HG03139 (cell line): ENCODE measurements around the gene KRTAP9-6.

ENCODE experiments used
- ATAC-seq: cut with Tn5 transposase; IDR thresholded peaks from one replicate; pipeline ENCODE4 v1.9.1; 2021; ENCODE audit not compliant: unreplicated experiment

KRTAP9-6 gene

DNA sequence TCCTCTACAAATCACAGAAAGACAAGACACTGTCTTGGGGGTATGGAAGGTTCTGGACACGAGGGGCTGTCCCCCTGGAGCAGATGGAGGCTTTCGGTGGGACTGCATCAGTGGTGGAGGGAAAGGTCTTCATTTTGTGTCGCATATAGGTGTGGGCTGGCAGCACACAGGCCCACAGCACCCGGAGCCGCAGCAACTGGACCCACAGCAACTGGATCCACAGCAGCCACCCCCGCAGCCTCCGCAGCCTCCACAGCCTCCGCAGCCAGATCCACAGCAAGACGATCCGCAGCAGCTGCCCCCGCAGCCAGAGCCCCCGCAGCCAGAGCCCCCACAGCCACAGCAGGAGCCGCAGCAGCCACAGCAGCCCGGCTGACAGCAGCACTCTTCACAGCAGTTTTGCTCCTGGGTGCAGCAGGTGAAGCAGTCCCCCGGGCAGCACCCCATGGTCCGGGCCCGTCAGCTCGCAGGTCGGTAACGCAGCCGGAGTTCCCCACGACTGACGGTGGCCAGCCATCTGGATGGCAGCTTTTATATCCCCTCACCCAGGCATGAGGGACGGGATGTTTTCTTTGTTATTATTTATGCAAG, 50.1 kb downstream of the KRTAP9-6 start, which contains the start of gene KRTAP17-1:
KRTAP17-1 (minus strand) TSS at position 507 of the 591 bp plus-strand sequence; CDS start at position 447, 60 bp downstream.
- ATAC-seq = no peak
